Vagina (tissue), 2 donors: ENCODE measurements around the gene MB21D2.

Experiments
- CTCF ChIP-seq, 3 experiments: fragments of 450-650 bp in 2 of 3; fragments of 200-600 bp in 1 of 3; sonication (generic) in 1 of 3; IDR thresholded peaks; one replicate each; pipeline ENCODE4 v1.5.1; 2017 to 2019; ENCODE audit warnings: antibody characterized with exemption in 3 of 3, mild to moderate bottlenecking in 2 of 3, moderate library complexity in 2 of 3
- POLR2A ChIP-seq, 2 donors: fragments of 450-650 bp; IDR thresholded peaks; one replicate each; pipeline ENCODE4 v1.6.1; 2017; ENCODE audit warnings: antibody characterized with exemption in 2 of 2, mild to moderate bottlenecking in 2 of 2, moderate library complexity in 2 of 2
- POLR2AphosphoS5 ChIP-seq, 2 donors: sonication (generic); formaldehyde crosslinking; IDR thresholded peaks; one replicate each; pipeline ENCODE4 v1.9.0; 2017; ENCODE audit warnings: antibody characterized with exemption in 2 of 2, mild to moderate bottlenecking in 2 of 2, low read depth in 1 of 2; ENCODE audit not compliant: insufficient read depth in 1 of 2

DNA sequence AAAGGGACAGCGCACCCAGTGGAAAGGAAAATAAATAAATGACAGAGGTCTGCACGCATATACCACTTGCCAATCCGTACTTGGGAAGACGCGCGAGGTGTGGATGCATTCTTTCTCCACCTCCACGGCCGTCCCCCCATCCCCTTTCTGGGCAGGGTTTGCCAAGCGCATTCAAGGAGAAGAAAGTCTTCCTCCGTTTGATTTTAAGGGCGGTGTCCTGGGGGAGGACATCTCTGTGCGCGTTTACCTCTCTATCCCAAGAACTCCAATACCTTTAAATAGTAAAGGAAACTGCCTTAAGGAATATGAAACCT is 576 bp upstream of the MB21D2 start:
- no peak for TF ChIP-seq CTCF (IDR thresholded peaks at IDR 0.05)
- TF ChIP-seq POLR2A (IDR thresholded peaks at IDR 0.05), result no peak
- TF ChIP-seq POLR2AphosphoS5 (IDR thresholded peaks at IDR 0.05; ENCODE audit: insufficient read depth in 1 of 2, low read depth in 1 of 2), result no peak
